ENCODE measurements around the gene CCDC121. TPM values are rescaled to one million over a fixed set of nuclear protein-coding genes. Genes with fewer than 3 reads are reported as not detected.

CCDC121 gene
- total RNA-seq, 2 experiments from 2014 or later = 0.40 to 0.43 TPM

GRCh38 chr2:27624943-27625342 lies 3.9 kb downstream of the CCDC121 start:
- POLR2A ChIA-PET = no interaction called here
- Mint-ChIP-seq H3K27ac (no peak overlapping the region), H3K4me1 (ENCODE audit: low read depth) (peaks cover 14% of the 10 kb centered on the region), H3K36me3 (ENCODE audit: low read depth) (peaks cover 26% of the 10 kb centered on the region), H3K27me3 (no peaks in the 10 kb centered on the region), H3K4me3 (no peak overlapping the region), H3K9me3 (no peaks in the 10 kb centered on the region)
- ATAC-seq = no peak
- no peak for DNase-seq
- TF ChIP-seq CTCF (IDR thresholded peaks at IDR 0.05) = no peak
- CTCF ChIA-PET = no interaction called here
- intact Hi-C loops (cut with micrococcal nuclease) = no loop called here

- intact Hi-C loops (cut with micrococcal nuclease) = no loop called here
- TF ChIP-seq CTCF (IDR thresholded peaks at IDR 0.05) = no peak
- POLR2A ChIA-PET = interaction anchor here (0.9 kb wide), 1 partner anchor 15 kb away, joined by 3 read pairs; no protein-coding TSS in a partner anchor
These were observed 5.9 kb downstream of the CCDC121 start for GRCh38 chr2:27622921-27623384.

GRCh38 chr2:27621524-27621923 lies 7.3 kb downstream of the CCDC121 start:
- H3K27me3 Mint-ChIP-seq = no peaks in the 10 kb centered on the region
- CTCF ChIA-PET = interaction anchor here (1.4 kb wide), 1 partner anchor 62 kb away, joined by 5 read pairs; no protein-coding TSS in a partner anchor
- H3K4me1 Mint-ChIP-seq (ENCODE audit: low read depth) = no peaks in the 10 kb centered on the region
- H3K36me3 Mint-ChIP-seq (ENCODE audit: low read depth) = peaks cover 34% of the 10 kb centered on the region
- ATAC-seq (no peak), DNase-seq (no peak)
- no peaks in the 10 kb centered on the region for H3K9me3 Mint-ChIP-seq
- no peak overlapping the region for H3K27ac Mint-ChIP-seq
- no peak for TF ChIP-seq CTCF (IDR thresholded peaks at IDR 0.05)
- POLR2A ChIA-PET = no interaction called here
- H3K4me3 Mint-ChIP-seq = no peak overlapping the region
- intact Hi-C loops (cut with micrococcal nuclease) = no loop called here

More at GRCh38 chr2:27622921-27623384, 5.9 kb downstream of the CCDC121 start:
- DNase-seq = no peak
- Mint-ChIP-seq H3K36me3 (ENCODE audit: low read depth) (peaks cover 26% of the 10 kb centered on the region), H3K27me3 (no peaks in the 10 kb centered on the region), H3K4me1 (ENCODE audit: low read depth) (peaks cover 9% of the 10 kb centered on the region), H3K9me3 (no peaks in the 10 kb centered on the region), H3K4me3 (no peak overlapping the region), H3K27ac (no peak overlapping the region)
- CTCF ChIA-PET = interaction anchor here (1.1 kb wide), 1 partner anchor 320 kb away, joined by 3 read pairs; no protein-coding TSS in a partner anchor
- ATAC-seq = no peak

GRCh38 chr2:27615316-27615715 lies 13.5 kb downstream of the CCDC121 start:
- peaks cover 4% of the 10 kb centered on the region for H3K4me1 Mint-ChIP-seq (ENCODE audit: low read depth)
- CTCF ChIA-PET = interaction anchor here (0.6 to 2.6 kb wide), 2 partner anchors 28 to 68 kb away, joined by 3 to 8 read pairs; no protein-coding TSS in a partner anchor

More at GRCh38 chr2:27615316-27615715, 13.5 kb downstream of the CCDC121 start:
- ATAC-seq (no peak), DNase-seq (no peak)
- H3K36me3 Mint-ChIP-seq (ENCODE audit: low read depth) = peaks cover 38% of the 10 kb centered on the region
- H3K27ac Mint-ChIP-seq = no peak overlapping the region
- intact Hi-C loops (cut with micrococcal nuclease) = no loop called here
- POLR2A ChIA-PET = no interaction called here
- no peaks in the 10 kb centered on the region for H3K27me3 Mint-ChIP-seq
- no peak overlapping the region for H3K4me3 Mint-ChIP-seq
- no peaks in the 10 kb centered on the region for H3K9me3 Mint-ChIP-seq
- TF ChIP-seq CTCF (IDR thresholded peaks at IDR 0.05) = no peak
